IPS-18c (cell line): Measurements from ENCODE around the gene SSH2.
"Not testable (repeated sequence)": the region's sequence is repeated elsewhere in the genome, so short reads cannot be mapped to it uniquely, and the experiment has no call there.

ENCODE experiments used
- H3K4me3 ChIP-seq: 2 replicates; pipeline ENCODE4 v1.7.0; 2013; ENCODE audit warnings: low read depth, mild to moderate bottlenecking, low read length, moderate library complexity; ENCODE audit not compliant: insufficient read depth
- H3K9me3 ChIP-seq: one replicate; pipeline ENCODE4 v1.6.1; 2013; ENCODE audit warnings: mild to moderate bottlenecking, low read length, moderate library complexity; ENCODE audit not compliant: control insufficient read depth, insufficient read depth

SSH2 gene

GRCh38 chr17:29828676-29829284 lies 101.2 kb downstream of the SSH2 start:
- no peaks in the 10 kb centered on the region for H3K9me3 ChIP-seq
- no peak overlapping the region for H3K4me3 ChIP-seq

- no peaks in the 10 kb centered on the region for H3K9me3 ChIP-seq
- no peak overlapping the region for H3K4me3 ChIP-seq
Observed at GRCh38 chr17:29827179-29827578, 102.8 kb downstream of the SSH2 start.

GRCh38 chr17:29826114-29826692 lies 103.8 kb downstream of the SSH2 start:
- no peak overlapping the region for H3K4me3 ChIP-seq
- no peaks in the 10 kb centered on the region for H3K9me3 ChIP-seq

GRCh38 chr17:29825604-29826003 lies 104.4 kb downstream of the SSH2 start:
- H3K9me3 ChIP-seq: no peaks in the 10 kb centered on the region
- H3K4me3 ChIP-seq: no peak overlapping the region

GRCh38 chr17:29821897-29822296 lies 108.1 kb downstream of the SSH2 start:
- no peak overlapping the region for H3K4me3 ChIP-seq
- H3K9me3 ChIP-seq: no peaks in the 10 kb centered on the region

- Histone ChIP-seq H3K9me3 (no peaks in the 10 kb centered on the region), H3K4me3 (no peak overlapping the region)
Observed at GRCh38 chr17:29820425-29820824, 109.6 kb downstream of the SSH2 start.

- H3K4me3 ChIP-seq: no peak overlapping the region
- no peaks in the 10 kb centered on the region for H3K9me3 ChIP-seq
Observed at GRCh38 chr17:29807520-29808361, 122.3 kb downstream of the SSH2 start.

- no peaks in the 10 kb centered on the region for H3K9me3 ChIP-seq
Observed at GRCh38 chr17:29802246-29802645, 127.8 kb downstream of the SSH2 start.

GRCh38 chr17:29800457-29800856 lies 129.6 kb downstream of the SSH2 start:
- no peak overlapping the region for H3K4me3 ChIP-seq

More at GRCh38 chr17:29802246-29802645, 127.8 kb downstream of the SSH2 start:
- H3K4me3 ChIP-seq: no peak overlapping the region

GRCh38 chr17:29796652-29797051 lies 133.4 kb downstream of the SSH2 start:
- no peaks in the 10 kb centered on the region for H3K9me3 ChIP-seq
- H3K4me3 ChIP-seq: no peak overlapping the region

More at GRCh38 chr17:29800457-29800856, 129.6 kb downstream of the SSH2 start:
- H3K9me3 ChIP-seq: no peaks in the 10 kb centered on the region

GRCh38 chr17:29793501-29793900 lies 136.5 kb downstream of the SSH2 start:
- Histone ChIP-seq H3K4me3 (no peak overlapping the region), H3K9me3 (no peaks in the 10 kb centered on the region)

- no peak overlapping the region for H3K4me3 ChIP-seq
- H3K9me3 ChIP-seq: no peaks in the 10 kb centered on the region
Observed at GRCh38 chr17:29791336-29792080, 138.5 kb downstream of the SSH2 start.

- no peaks in the 10 kb centered on the region for H3K9me3 ChIP-seq
- H3K4me3 ChIP-seq: no peak overlapping the region
Observed at GRCh38 chr17:29789196-29790170, 140.5 kb downstream of the SSH2 start.

GRCh38 chr17:29787995-29788394 lies 142.0 kb downstream of the SSH2 start:
- Histone ChIP-seq H3K9me3 (no peaks in the 10 kb centered on the region), H3K4me3 (no peak overlapping the region)

- no peaks in the 10 kb centered on the region for H3K9me3 ChIP-seq
- no peak overlapping the region for H3K4me3 ChIP-seq
Observed at GRCh38 chr17:29782917-29783316, 147.1 kb downstream of the SSH2 start.

GRCh38 chr17:29779812-29780190 lies 150.2 kb downstream of the SSH2 start:
- not testable (repeated sequence) for H3K4me3 ChIP-seq, H3K9me3 ChIP-seq
